ENCODE data around the gene PMF1.

DNA sequence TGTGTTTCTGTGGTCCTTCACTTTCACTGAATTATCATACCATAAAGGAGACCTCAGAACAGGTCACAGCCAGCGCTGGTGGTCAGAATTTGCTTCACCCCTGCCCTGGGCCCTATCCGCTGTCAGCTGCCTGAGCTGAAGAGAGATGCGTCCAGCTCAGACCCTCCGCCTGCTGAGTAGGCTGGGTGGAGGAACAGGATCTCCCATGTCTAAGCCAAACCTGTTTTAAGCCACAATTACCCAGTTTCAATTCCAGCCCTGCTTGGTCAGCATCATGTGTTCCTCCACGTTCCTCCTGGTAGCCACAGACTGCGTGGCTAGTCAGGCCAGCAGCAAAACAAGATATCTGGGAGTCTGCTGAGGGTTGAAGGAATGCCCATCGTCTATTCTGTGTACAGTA, 15.7 kb downstream of the PMF1 start:
- TF ChIP-seq, protein P1, sequence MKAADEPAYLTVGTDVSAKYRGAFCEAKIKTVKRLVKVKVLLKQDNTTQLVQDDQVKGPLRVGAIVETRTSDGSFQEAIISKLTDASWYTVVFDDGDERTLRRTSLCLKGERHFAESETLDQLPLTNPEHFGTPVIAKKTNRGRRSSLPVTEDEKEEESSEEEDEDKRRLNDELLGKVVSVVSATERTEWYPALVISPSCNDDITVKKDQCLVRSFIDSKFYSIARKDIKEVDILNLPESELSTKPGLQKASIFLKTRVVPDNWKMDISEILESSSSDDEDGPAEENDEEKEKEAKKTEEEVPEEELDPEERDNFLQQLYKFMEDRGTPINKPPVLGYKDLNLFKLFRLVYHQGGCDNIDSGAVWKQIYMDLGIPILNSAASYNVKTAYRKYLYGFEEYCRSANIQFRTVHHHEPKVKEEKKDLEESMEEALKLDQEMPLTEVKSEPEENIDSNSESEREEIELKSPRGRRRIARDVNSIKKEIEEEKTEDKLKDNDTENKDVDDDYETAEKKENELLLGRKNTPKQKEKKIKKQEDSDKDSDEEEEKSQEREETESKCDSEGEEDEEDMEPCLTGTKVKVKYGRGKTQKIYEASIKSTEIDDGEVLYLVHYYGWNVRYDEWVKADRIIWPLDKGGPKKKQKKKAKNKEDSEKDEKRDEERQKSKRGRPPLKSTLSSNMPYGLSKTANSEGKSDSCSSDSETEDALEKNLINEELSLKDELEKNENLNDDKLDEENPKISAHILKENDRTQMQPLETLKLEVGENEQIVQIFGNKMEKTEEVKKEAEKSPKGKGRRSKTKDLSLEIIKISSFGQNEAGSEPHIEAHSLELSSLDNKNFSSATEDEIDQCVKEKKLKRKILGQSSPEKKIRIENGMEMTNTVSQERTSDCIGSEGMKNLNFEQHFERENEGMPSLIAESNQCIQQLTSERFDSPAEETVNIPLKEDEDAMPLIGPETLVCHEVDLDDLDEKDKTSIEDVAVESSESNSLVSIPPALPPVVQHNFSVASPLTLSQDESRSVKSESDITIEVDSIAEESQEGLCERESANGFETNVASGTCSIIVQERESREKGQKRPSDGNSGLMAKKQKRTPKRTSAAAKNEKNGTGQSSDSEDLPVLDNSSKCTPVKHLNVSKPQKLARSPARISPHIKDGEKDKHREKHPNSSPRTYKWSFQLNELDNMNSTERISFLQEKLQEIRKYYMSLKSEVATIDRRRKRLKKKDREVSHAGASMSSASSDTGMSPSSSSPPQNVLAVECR (CRISPR knock-in tag; IDR thresholded peaks at IDR 0.05; ENCODE audit: borderline replicate concordance): no peak
- no peak for TF ChIP-seq ZNF501 (CRISPR knock-in tag; IDR thresholded peaks at IDR 0.05)
- TF ChIP-seq PATZ1 (CRISPR knock-in tag; IDR thresholded peaks at IDR 0.05): no peak
- TF ChIP-seq POLR2AphosphoS5 (IDR thresholded peaks at IDR 0.05; ENCODE audit: low read depth, low read length): no peak
- TF ChIP-seq JUNB (CRISPR knock-in tag; IDR thresholded peaks at IDR 0.05; ENCODE audit: borderline replicate concordance): no peak
- no peak for TF ChIP-seq CTCF (CRISPR knock-in tag; IDR thresholded peaks at IDR 0.05)
- no peak for TF ChIP-seq KDM1A (CRISPR knock-in tag; IDR thresholded peaks at IDR 0.05)
- TF ChIP-seq NR0B2 (CRISPR knock-in tag; IDR thresholded peaks at IDR 0.05): no peak
- no peak for TF ChIP-seq BHLHE40 (IDR thresholded peaks at IDR 0.05; ENCODE audit: low read length)
- TF ChIP-seq KLF9 (CRISPR knock-in tag; IDR thresholded peaks at IDR 0.05; ENCODE audit: low read depth): no peak
- no peak for TF ChIP-seq EP300 (IDR thresholded peaks at IDR 0.05; ENCODE audit: low read depth in 2 of 2, low read length in 2 of 2)
- no peak for TF ChIP-seq EP300 (CRISPR knock-in tag; IDR thresholded peaks at IDR 0.05; ENCODE audit: borderline replicate concordance)

All from HepG2 (cell line).